NCI-H2171 treated with DMSO at 0.1 percent for 48 hours (cell line): ENCODE measurements around the gene AK2.
A peak's percentile ranks its signal among the peaks of the same experiment; 100 is the strongest.

Experiments used
- DNase-seq: peaks from one replicate; lab custom pipeline; 2025; lab: John Stamatoyannopoulos, UW

The AK2 gene

DNA sequence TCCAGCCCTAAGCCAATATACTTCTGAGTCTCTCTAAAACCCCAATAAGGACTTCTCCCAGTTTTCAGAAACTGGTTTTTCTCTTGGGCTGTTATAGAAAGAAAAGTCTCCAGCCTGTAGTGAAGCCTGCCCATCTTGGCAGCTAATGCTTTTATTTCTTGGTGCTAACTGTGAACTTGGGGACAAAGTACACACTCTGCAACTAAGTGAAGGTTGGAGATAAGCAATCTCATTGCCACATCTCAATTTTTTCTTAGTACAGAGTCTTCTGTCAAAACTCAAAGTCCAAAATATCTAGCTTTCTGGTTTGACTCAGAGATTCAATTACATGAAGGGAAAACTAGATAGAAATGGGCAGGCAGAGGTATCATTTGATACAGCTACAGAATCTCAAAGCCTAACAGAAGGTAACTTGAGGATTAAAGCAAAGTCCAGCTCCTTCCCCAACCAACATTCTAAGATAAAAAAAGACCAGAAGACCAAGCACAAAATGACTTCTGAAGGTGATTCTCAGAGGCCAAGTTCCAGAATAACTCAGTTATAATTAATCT, 14.0 kb downstream of the AK2 start:
- no peak for DNase-seq

GRCh38 chr1:33021567-33022431, 14.9 kb downstream of the AK2 start:
- no peak for DNase-seq

- DNase-seq, result no peak
These were observed 18.6 kb downstream of the AK2 start for GRCh38 chr1:33018112-33018511.

GRCh38 chr1:33017175-33017574, 19.5 kb downstream of the AK2 start:
- DNase-seq, result no peak

- no peak for DNase-seq
These were observed 21.5 kb downstream of the AK2 start for GRCh38 chr1:33015216-33015615.

- DNase-seq, result no peak
These were observed 22.1 kb downstream of the AK2 start for GRCh38 chr1:33014464-33015163.

DNA sequence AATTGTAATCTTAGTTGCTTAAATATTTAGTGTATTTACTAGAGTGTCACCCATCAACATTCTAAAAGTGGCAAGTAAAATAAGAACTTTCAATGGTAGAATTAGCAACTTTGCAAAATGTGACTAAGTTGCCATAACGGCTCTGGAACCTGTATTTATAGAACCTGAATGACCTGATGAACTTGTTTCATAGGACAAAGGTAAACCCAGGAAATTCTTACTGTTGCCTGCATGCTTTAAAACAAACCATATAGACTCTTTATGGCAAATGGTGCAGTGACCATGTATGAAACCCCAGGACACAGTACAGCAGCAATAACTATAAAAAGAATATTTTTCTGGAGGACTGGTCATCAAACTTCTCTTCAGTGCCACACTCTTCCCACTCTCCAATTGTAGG, 22.9 kb downstream of the AK2 start:
- DNase-seq, result no peak

DNA sequence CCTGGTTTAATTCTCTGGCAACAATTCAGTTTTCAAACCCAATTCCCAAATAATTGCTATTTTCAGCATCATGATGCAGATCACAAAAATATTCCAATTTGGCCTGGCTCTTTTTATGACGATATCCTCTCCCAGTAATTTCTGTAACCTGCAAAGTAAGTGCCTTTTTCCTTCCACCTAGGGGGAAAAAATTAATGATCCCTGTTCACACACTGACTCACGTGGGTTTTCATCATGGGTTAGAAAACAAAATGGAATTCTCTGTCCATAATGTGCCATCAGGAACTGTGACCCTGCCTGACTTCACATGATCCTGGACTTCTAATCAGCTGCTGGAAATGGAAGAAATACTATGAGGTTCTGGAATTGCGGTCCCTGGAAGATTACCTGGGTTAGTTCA, 24.5 kb downstream of the AK2 start:
- no peak for DNase-seq

DNA sequence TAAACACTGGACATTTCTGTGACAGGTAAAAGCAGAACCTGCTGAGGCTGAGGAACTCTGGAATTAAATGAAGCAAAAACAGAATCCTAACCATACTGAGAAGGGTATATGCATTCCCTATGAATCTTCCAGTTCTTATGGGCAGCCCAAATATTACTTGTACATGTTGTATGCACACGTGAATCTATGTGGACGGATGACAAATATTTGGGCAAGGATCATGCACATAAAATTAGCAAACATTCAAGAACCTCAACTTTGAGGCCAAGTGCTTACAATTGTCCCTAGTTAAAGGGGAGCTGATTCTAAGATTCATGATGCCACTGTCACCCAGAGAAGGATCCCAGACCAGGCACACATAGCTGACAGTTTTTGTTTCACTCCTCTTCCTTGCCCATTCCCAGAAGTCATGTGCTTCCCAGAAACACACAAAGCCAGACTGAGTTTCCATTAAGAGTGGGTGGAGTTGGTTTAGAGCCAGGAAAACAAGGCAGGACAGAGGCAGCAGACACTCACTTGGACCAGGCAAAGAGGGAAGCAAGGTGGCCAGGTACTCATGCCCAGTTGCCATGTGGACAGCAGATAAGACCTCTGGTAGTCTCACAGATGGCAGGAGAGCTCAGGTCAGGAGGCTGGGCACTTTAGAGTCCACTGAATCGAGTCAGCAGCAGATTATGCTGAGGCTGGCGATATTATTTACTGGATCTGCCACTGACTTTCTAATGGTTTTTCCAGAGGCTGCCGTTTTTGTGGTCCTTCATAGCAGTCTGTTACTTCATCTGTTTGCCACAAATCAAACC, 25.6 kb downstream of the AK2 start:
- DNase-seq, result no peak

DNA sequence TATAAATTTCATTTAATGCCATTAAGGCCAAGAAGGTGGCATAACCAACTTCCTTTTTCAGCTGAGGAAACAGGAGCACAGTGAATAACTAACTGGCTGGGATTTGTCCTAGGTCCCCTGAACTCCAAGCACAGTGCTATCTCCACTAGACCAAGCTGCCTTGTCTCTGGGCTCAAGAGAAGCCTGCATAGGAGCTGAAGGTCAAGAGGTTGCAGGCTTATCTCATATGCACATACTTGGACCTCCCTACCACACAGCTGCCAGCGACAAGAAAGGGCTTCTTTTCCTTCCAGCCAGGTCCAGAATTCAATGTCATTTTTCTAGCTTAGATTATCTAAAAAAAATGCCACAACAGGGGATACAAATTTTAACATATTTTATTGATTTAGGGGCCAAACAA, 27.1 kb downstream of the AK2 start:
- no peak for DNase-seq

- no peak for DNase-seq
These were observed 28.4 kb downstream of the AK2 start for GRCh38 chr1:33008051-33008914.

- DNase-seq, result peak; percentile 55
These were observed 29.3 kb downstream of the AK2 start for GRCh38 chr1:33007190-33008050.

GRCh38 chr1:33005838-33006421, 30.8 kb downstream of the AK2 start:
- DNase-seq, result no peak

DNA sequence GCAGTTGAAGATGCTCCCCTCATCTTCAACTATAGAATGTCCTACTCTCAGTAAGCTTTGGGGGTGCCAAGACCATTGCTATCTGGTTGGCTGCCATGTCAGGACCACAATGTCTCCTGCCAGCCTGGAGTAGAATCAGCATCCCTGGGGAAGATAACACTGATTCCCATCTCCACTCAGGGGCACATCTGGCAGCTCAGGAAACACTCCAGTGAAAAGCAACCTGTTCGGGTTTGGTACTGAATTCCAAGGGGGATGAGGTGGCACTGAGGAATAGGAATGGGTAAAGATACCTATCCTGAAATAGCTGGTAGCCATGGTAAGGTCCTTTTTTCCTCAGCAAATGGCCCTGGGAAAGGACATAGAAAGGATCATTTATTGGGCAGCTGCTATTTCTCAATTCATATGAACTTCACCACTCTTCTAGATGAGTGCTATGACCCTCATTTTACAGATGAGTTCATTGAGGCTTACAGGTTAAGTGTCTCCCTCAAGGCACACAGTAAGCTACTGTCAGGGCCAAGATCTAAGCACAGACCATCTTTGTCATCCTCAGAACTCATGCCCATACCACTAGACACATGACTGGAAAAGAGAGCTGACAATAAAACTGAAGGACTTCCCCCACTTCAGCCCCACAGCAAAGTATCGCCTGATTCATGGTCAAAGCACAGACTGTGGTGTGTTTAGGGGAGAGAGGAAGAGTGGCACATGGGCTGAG, 31.4 kb downstream of the AK2 start:
- no peak for DNase-seq

GRCh38 chr1:33004613-33005012, 32.1 kb downstream of the AK2 start:
- DNase-seq, result peak; percentile 10

- DNase-seq, result no peak
These were observed 33.0 kb downstream of the AK2 start for GRCh38 chr1:33003657-33004056.

- no peak for DNase-seq
These were observed 34.7 kb downstream of the AK2 start for GRCh38 chr1:33002006-33002405.

DNA sequence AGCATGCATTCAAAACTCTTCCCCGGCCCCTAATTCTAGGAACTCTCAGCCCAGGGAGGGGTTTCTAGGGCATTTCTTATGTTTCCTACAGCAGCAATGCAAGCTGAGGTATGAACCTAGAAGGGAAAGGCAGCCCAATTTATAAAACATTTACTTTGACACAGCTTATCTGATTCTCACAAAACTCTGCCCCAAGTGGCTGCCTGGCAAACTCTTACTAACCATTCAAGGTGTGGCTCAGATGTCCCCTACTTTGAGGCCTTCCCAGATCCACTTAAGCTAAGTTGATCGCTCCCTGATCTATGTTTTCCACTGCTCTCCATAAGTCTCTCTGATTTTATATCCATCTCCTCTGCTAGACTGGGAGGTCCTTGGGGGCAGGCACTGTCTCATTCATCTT, 35.4 kb downstream of the AK2 start:
- peak; percentile 7 for DNase-seq

GRCh38 chr1:33000427-33001026, 36.2 kb downstream of the AK2 start:
- no peak for DNase-seq
